HG03045 (cell line): ENCODE results near the gene ASH1L.
"Not testable (repeated sequence)": the region's sequence is repeated elsewhere in the genome, so short reads cannot be mapped to it uniquely, and the experiment has no call there.

ENCODE experiments used
- ATAC-seq: cut with Tn5 transposase; IDR thresholded peaks from one replicate; pipeline ENCODE4 v1.9.1; 2021; ENCODE audit warnings: mild to moderate bottlenecking, moderate library complexity; ENCODE audit not compliant: unreplicated experiment

ASH1L gene

GRCh38 chr1:155562581-155563376 is at the start of gene ASH1L:
TSS of gene ASH1L (minus strand) at chr1:155562803. CDS start at chr1:155521519, 41,284 bp downstream.
- ATAC-seq: peak; percentile 77

GRCh38 chr1:155610257-155610647 is 47.6 kb upstream of the ASH1L start:
- not testable (repeated sequence) for ATAC-seq

- ATAC-seq: peak; percentile 88
These were observed 47.1 kb upstream of the ASH1L start, which contains the start of gene MSTO1 for GRCh38 chr1:155609515-155610256. TSS of gene MSTO1 (plus strand) at chr1:155610218. CDS start at chr1:155610249, 31 bp downstream.

GRCh38 chr1:155608888-155609225 is 46.3 kb upstream of the ASH1L start:
- no peak for ATAC-seq

- no peak for ATAC-seq
These were observed 45.1 kb upstream of the ASH1L start for GRCh38 chr1:155607708-155608107.

GRCh38 chr1:155599828-155600572 is 37.4 kb upstream of the ASH1L start:
- not testable (repeated sequence) for ATAC-seq

GRCh38 chr1:155598842-155599331 is 36.3 kb upstream of the ASH1L start:
- no peak for ATAC-seq

- ATAC-seq: no peak
These were observed 34.3 kb upstream of the ASH1L start for GRCh38 chr1:155596864-155597263.

- not testable (repeated sequence) for ATAC-seq
These were observed 33.4 kb upstream of the ASH1L start for GRCh38 chr1:155595877-155596474.

GRCh38 chr1:155591770-155592169 is 29.2 kb upstream of the ASH1L start:
- ATAC-seq: no peak

- ATAC-seq: not testable (repeated sequence)
These were observed 28.1 kb upstream of the ASH1L start for GRCh38 chr1:155590516-155591247.

GRCh38 chr1:155589282-155589681 is 26.7 kb upstream of the ASH1L start:
- not testable (repeated sequence) for ATAC-seq

GRCh38 chr1:155583846-155584245 is 21.2 kb upstream of the ASH1L start:
- not testable (repeated sequence) for ATAC-seq

- not testable (repeated sequence) for ATAC-seq
These were observed 13.0 kb upstream of the ASH1L start for GRCh38 chr1:155575608-155576007.

GRCh38 chr1:155574077-155574476 is 11.5 kb upstream of the ASH1L start:
- no peak for ATAC-seq

GRCh38 chr1:155570593-155570990 is 8.0 kb upstream of the ASH1L start:
- ATAC-seq: no peak

- no peak for ATAC-seq
These were observed 7.5 kb upstream of the ASH1L start for GRCh38 chr1:155569988-155570592.

GRCh38 chr1:155563377-155564022 is 897 bp upstream of the ASH1L start:
- ATAC-seq: not testable (repeated sequence)
